Measurements from ENCODE around the gene TRABD. TPM values are rescaled to one million over a fixed set of nuclear protein-coding genes. Genes with fewer than 3 reads are reported as not detected.

The TRABD gene
- total and polyA plus RNA-seq, 3 donors from 2014 or later, result 23.7 to 45.3 (median 38.7) TPM

GRCh38 chr22:50236731-50237409, 51.2 kb downstream of the TRABD start:
- Histone ChIP-seq H3K4me3 (no peak overlapping the region), H3K9me3 (no peaks in the 10 kb centered on the region), H3K27ac (no peak overlapping the region), H3K36me3 (ENCODE audit: low read depth, missing control alignments) (no peaks in the 10 kb centered on the region), H3K4me1 (peaks cover 9% of the 10 kb centered on the region), H3K27me3 (no peaks in the 10 kb centered on the region)
- peak; percentile 19 to 34 (median 33) for TF ChIP-seq CTCF (IDR thresholded peaks at IDR 0.05)
- TF ChIP-seq POLR2A (IDR thresholded peaks at IDR 0.05), result no peak
- intact Hi-C loops (cut with DNase I; ENCODE audit: low total_unique reads), result no loop called here
- 77 to 81% methylated on average over 9 to 11 of the region's 11 CpGs for WGBS, 2 donors
- DNase-seq, result no peak

GRCh38 chr22:50238755-50239154, 53.0 kb downstream of the TRABD start:
- 87 to 91% methylated on average over 7 to 9 of the region's 9 CpGs for WGBS, 2 donors
- no peaks in the 10 kb centered on the region for H3K36me3 ChIP-seq (ENCODE audit: low read depth, missing control alignments)
- TF ChIP-seq POLR2A (IDR thresholded peaks at IDR 0.05) (no peak), CTCF (IDR thresholded peaks at IDR 0.05) (no peak)

GRCh38 chr22:50242406-50242949, 56.8 kb downstream of the TRABD start:
- TF ChIP-seq POLR2A (IDR thresholded peaks at IDR 0.05) (no peak), CTCF (IDR thresholded peaks at IDR 0.05) (no peak)
- intact Hi-C loops (cut with DNase I; ENCODE audit: low total_unique reads), result no loop called here
- DNase-seq, result no peak
- Histone ChIP-seq H3K36me3 (ENCODE audit: low read depth, missing control alignments) (no peaks in the 10 kb centered on the region), H3K9me3 (no peaks in the 10 kb centered on the region), H3K4me1 (peaks cover 36% of the 10 kb centered on the region), H3K27ac (no peak overlapping the region), H3K27me3 (no peaks in the 10 kb centered on the region), H3K4me3 (peak overlapping the region in 1 of 2 donors; percentile 93)
- 34% methylated on average over 14 of the region's 14 CpGs for WGBS, 2 donors

More at GRCh38 chr22:50238755-50239154, 53.0 kb downstream of the TRABD start:
- no peak overlapping the region for H3K27ac ChIP-seq
- no peak for DNase-seq
- H3K9me3 ChIP-seq, result no peaks in the 10 kb centered on the region
- no peaks in the 10 kb centered on the region for H3K27me3 ChIP-seq
- intact Hi-C loops (cut with DNase I; ENCODE audit: low total_unique reads), result no loop called here
- H3K4me3 ChIP-seq, result no peak overlapping the region
- peaks cover 28% of the 10 kb centered on the region for H3K4me1 ChIP-seq

- Histone ChIP-seq H3K27ac (peak overlapping the region; percentile 82 to 86), H3K27me3 (no peaks in the 10 kb centered on the region), H3K4me3 (peak overlapping the region; percentile 78 to 93), H3K36me3 (ENCODE audit: low read depth, missing control alignments) (no peaks in the 10 kb centered on the region), H3K4me1 (peaks cover 36% of the 10 kb centered on the region), H3K9me3 (no peaks in the 10 kb centered on the region)
- DNase-seq, result no peak
- no peak for TF ChIP-seq POLR2A (IDR thresholded peaks at IDR 0.05)
- no peak for TF ChIP-seq CTCF (IDR thresholded peaks at IDR 0.05)
- WGBS, 2 donors, result 11 to 12% methylated on average over 14 to 27 of the region's 27 CpGs
- intact Hi-C loops (cut with DNase I; ENCODE audit: low total_unique reads), result no loop called here
Observed at GRCh38 chr22:50243685-50244419, 58.1 kb downstream of the TRABD start.

All from testis (tissue), 3 donors.